ENCODE measurements around the gene GLB1L. TPM values are rescaled to one million over a fixed set of nuclear protein-coding genes. Genes with fewer than 3 reads are reported as not detected.
"Not testable (repeated sequence)": the region's sequence is repeated elsewhere in the genome, so short reads cannot be mapped to it uniquely, and the experiment has no call there.

The GLB1L gene
- total and polyA plus RNA-seq, 4 donors: 2.3 to 5.2 (median 2.6) TPM

DNA sequence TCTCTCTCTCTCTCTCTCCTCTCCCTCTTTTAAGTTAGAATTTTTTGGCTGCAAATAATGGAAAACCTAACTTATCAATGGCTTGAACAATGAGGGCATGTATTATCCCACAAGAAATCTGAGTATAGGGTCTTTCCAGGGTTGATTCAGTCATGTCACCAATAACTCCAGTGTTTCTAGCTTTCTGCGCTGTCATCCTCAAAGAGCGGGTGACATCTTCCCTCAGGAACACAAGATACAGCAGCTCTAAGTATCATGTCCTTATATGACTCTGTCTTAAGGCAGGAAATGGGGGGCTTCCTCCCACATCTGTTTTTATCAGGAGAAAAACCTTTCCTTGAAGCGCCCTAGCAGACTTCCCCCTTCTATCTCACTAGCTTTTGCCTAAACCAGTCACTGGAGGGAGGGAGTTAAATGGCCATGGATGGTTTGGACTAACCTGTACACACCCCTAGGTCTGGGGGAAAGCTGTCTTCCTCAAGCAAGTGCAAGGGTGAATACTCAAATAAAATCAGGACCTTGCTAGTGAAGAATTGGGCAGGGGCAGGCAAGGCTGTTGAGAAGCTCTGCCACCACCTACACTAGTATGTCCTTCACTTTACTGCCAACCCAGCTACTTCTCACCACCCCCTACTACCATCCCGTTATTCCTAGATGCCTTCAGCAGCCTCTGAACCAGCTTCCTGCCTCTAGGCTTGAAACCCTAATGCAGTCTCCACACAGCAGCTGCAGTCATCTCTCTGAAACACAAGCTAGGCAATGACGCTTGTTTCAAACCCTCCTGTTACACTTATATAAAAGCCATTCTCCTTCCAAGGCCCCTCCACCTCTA lies 16.0 kb upstream of the GLB1L start:
- H3K4me1 ChIP-seq (ENCODE audit: control insufficient read depth in 4 of 4, insufficient read depth in 4 of 4, low read length in 3 of 4): no peaks in the 10 kb centered on the region
- H3K27me3 ChIP-seq (ENCODE audit: control insufficient read depth in 4 of 4, insufficient read depth in 4 of 4, low read length in 3 of 4): no peaks in the 10 kb centered on the region
- no peak for DNase-seq (ENCODE audit: low spot score)
- no peak for TF ChIP-seq YY1 (IDR thresholded peaks at IDR 0.05)
- no peak for TF ChIP-seq SP1 (IDR thresholded peaks at IDR 0.05)
- no peak for TF ChIP-seq EGR1 (IDR thresholded peaks at IDR 0.05; ENCODE audit: low read depth in 2 of 2)
- TF ChIP-seq, protein P1, sequence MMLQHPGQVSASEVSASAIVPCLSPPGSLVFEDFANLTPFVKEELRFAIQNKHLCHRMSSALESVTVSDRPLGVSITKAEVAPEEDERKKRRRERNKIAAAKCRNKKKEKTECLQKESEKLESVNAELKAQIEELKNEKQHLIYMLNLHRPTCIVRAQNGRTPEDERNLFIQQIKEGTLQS (IDR thresholded peaks at IDR 0.05): no peak
- TF ChIP-seq FOXA1 (IDR thresholded peaks at IDR 0.05): no peak
- no peaks in the 10 kb centered on the region for H3K9me3 ChIP-seq (ENCODE audit: control insufficient read depth in 4 of 4, low read length in 3 of 4)
- H3K4me3 ChIP-seq (ENCODE audit: low read depth in 1 of 3, low read length in 3 of 3): no peak overlapping the region
- no peak overlapping the region for H3K9ac ChIP-seq (ENCODE audit: low read depth in 1 of 2, low read length in 2 of 2)
- no peak overlapping the region for H3K27ac ChIP-seq (ENCODE audit: low read depth in 1 of 2, low read length in 2 of 2)
- WGBS: 75% methylated on average over 5 of the region's 5 CpGs
- no peaks in the 10 kb centered on the region for H3K36me3 ChIP-seq (ENCODE audit: control insufficient read depth in 4 of 4, insufficient read depth in 3 of 4, low read depth in 1 of 4, low read length in 3 of 4)

DNA sequence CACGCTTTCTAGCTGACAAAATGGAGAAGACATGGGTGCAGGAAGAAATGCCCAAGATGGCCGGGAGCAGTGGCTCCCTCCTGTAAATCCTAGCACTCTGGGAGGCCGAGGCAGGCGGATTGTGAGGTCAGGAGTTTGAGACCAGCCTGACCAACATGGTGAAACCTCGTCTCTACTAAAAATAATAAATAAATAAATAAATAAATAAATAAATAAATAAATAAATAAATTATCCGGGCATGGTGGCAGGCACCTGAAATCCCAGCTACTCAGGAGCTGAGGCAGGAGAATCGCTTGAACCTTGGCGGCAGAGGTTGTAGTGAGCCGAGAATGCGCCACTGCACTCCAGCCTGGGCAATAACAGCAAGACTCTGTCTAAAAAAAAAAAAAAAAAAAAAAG lies 13.7 kb upstream of the GLB1L start:
- not testable (repeated sequence) for H3K27me3 ChIP-seq (ENCODE audit: control insufficient read depth in 4 of 4, insufficient read depth in 4 of 4, low read length in 3 of 4); H3K27ac ChIP-seq (ENCODE audit: low read depth in 1 of 2, low read length in 2 of 2); H3K36me3 ChIP-seq (ENCODE audit: control insufficient read depth in 4 of 4, insufficient read depth in 3 of 4, low read depth in 1 of 4, low read length in 3 of 4); DNase-seq (ENCODE audit: low spot score); H3K4me3 ChIP-seq (ENCODE audit: low read depth in 1 of 3, low read length in 3 of 3); H3K4me1 ChIP-seq (ENCODE audit: control insufficient read depth in 4 of 4, insufficient read depth in 4 of 4, low read length in 3 of 4); H3K9me3 ChIP-seq (ENCODE audit: control insufficient read depth in 4 of 4, low read length in 3 of 4); H3K9ac ChIP-seq (ENCODE audit: low read depth in 1 of 2, low read length in 2 of 2)
- WGBS: 89% methylated on average over 10 of the region's 10 CpGs

DNA sequence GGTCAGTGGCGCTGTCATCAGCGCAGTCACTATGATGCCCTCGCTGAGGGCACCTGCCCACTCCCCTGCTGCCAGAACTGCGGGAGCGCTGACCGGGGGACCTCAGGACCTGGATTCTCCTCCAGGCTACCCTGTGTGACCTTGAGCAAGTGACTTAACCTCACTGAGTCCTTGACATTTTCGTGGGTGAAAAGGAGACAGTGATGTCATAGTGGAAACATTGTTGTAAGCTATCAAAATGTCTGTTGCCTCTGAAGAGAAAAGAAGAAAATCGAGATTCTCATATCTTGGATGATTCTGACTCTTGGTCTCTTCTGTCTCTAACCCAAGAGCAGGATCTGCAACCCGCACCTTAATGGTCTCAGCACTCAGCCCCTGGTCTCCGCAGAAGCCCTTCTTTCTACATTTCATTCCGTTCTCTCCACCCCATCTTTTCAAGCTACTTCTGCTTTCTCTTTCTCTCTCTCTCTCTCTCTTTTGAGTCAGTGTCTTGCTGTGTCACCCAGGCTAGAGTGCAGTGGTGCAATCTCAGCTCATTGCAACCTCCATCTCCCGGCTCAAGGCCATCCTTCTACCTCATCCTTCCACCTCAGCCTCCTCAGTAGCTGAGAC lies 9.5 kb upstream of the GLB1L start:
- WGBS: 23% methylated on average over 12 of the region's 12 CpGs
- H3K27me3 ChIP-seq (ENCODE audit: control insufficient read depth in 4 of 4, insufficient read depth in 4 of 4, low read length in 3 of 4): no peaks in the 10 kb centered on the region
- peaks cover 0 to 3% (median 0%) of the 10 kb centered on the region in 4 donors for H3K36me3 ChIP-seq (ENCODE audit: control insufficient read depth in 4 of 4, insufficient read depth in 3 of 4, low read depth in 1 of 4, low read length in 3 of 4)
- peak overlapping the region; percentile 63 to 86 (median 64) for H3K4me3 ChIP-seq (ENCODE audit: low read depth in 1 of 3, low read length in 3 of 3)
- H3K4me1 ChIP-seq (ENCODE audit: control insufficient read depth in 4 of 4, insufficient read depth in 4 of 4, low read length in 3 of 4): peaks cover 12 to 33% (median 22%) of the 10 kb centered on the region in 4 donors
- H3K9ac ChIP-seq (ENCODE audit: low read depth in 1 of 2, low read length in 2 of 2): peak overlapping the region; percentile 51 to 65
- H3K9me3 ChIP-seq (ENCODE audit: control insufficient read depth in 4 of 4, low read length in 3 of 4): no peaks in the 10 kb centered on the region
- DNase-seq (ENCODE audit: low spot score): no peak
- TF ChIP-seq GABPA (IDR thresholded peaks at IDR 0.05 in 1 of 2, conservative IDR thresholded peaks at IDR 0.05 in 1 of 2): no peak
- no peak for TF ChIP-seq SP1 (IDR thresholded peaks at IDR 0.05)
- TF ChIP-seq, protein P2, sequence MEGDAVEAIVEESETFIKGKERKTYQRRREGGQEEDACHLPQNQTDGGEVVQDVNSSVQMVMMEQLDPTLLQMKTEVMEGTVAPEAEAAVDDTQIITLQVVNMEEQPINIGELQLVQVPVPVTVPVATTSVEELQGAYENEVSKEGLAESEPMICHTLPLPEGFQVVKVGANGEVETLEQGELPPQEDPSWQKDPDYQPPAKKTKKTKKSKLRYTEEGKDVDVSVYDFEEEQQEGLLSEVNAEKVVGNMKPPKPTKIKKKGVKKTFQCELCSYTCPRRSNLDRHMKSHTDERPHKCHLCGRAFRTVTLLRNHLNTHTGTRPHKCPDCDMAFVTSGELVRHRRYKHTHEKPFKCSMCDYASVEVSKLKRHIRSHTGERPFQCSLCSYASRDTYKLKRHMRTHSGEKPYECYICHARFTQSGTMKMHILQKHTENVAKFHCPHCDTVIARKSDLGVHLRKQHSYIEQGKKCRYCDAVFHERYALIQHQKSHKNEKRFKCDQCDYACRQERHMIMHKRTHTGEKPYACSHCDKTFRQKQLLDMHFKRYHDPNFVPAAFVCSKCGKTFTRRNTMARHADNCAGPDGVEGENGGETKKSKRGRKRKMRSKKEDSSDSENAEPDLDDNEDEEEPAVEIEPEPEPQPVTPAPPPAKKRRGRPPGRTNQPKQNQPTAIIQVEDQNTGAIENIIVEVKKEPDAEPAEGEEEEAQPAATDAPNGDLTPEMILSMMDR (IDR thresholded peaks at IDR 0.05; ENCODE audit: low read depth, low read length, missing input control): no peak
- TF ChIP-seq HNF4G (IDR thresholded peaks at IDR 0.05): no peak
- TF ChIP-seq, protein P1 (IDR thresholded peaks at IDR 0.05): no peak
- H3K27ac ChIP-seq (ENCODE audit: low read depth in 1 of 2, low read length in 2 of 2): peak overlapping the region; percentile 65 to 79
